OCI-LY7 (cell line): ENCODE results near the gene ABHD12B. TPM values are rescaled to one million over a fixed set of nuclear protein-coding genes. Genes with fewer than 3 reads are reported as not detected.
A peak's percentile ranks its signal among the peaks of the same experiment; 100 is the strongest.

Source experiments
- Bru-seq: library from RNA; stranded (reverse); fragments of 400-500 nt; gene quantifications from one replicate; lab custom pipeline; 2021; lab: Mats Ljungman, UMichigan
- BruChase-seq, 2 experiments: library from RNA; stranded (reverse); fragments of 400-500 nt; gene quantifications; one replicate each; lab custom pipeline; 2021; lab: Mats Ljungman, UMichigan
- BruUV-seq: library from RNA; stranded (reverse); fragments of 400-500 nt; replicated peaks from 2 replicates; lab custom pipeline; 2021; lab: Mats Ljungman, UMichigan
- CTCF ChIA-PET: fragments of 300-600 bp; sonication (Branson Sonifier 250); formaldehyde crosslinking; loops from one replicate; lab custom pipeline; 2022; ENCODE audit warnings: antibody characterized with exemption; ENCODE audit not compliant: unreplicated experiment; lab: Charles Lee
- POLR2A ChIA-PET: fragments of 300-600 bp; sonication (Branson Sonifier 250); formaldehyde crosslinking; loops from one replicate; lab custom pipeline; 2022; ENCODE audit warnings: antibody characterized with exemption; lab: Charles Lee
- DNase-seq: peaks from one replicate; pipeline ENCODE4 v3.0.0-alpha.2; 2015; ENCODE audit warnings: low spot score
- H2AFZ ChIP-seq: fragments of 200-600 bp; sonication (generic), shearing (Covaris generic); 2 replicates; pipeline ENCODE4 v1.6.1; 2014; ENCODE audit warnings: mild to moderate bottlenecking, antibody characterized with exemption, low read length, moderate library complexity
- H3K27ac ChIP-seq: fragments of 200-600 bp; sonication (generic); 2 replicates; pipeline ENCODE4 v1.5.1; 2014; ENCODE audit warnings: mixed run types, low read depth, mild to moderate bottlenecking, moderate library complexity, low read length, inconsistent platforms; ENCODE audit not compliant: poor library complexity, severe bottlenecking
- H3K36me3 ChIP-seq: fragments of 200-600 bp; sonication (generic); 2 replicates; pipeline ENCODE4 v1.6.1; 2014; ENCODE audit warnings: mild to moderate bottlenecking, antibody characterized with exemption, low read length, moderate library complexity, mixed read lengths; ENCODE audit not compliant: insufficient read depth
- H3K4me1 ChIP-seq: fragments of 200-600 bp; sonication (generic); 2 replicates; pipeline ENCODE4 v1.5.1; 2014; ENCODE audit warnings: mild to moderate bottlenecking, low read length; ENCODE audit not compliant: insufficient read depth, poor library complexity, severe bottlenecking
- H3K4me2 ChIP-seq: fragments of 200-600 bp; sonication (generic); 2 replicates; pipeline ENCODE4 v1.6.1; 2014; ENCODE audit warnings: mild to moderate bottlenecking, low read length
- H3K4me3 ChIP-seq: fragments of 200-600 bp; sonication (generic); 2 replicates; pipeline ENCODE4 v1.5.1; 2014; ENCODE audit warnings: mild to moderate bottlenecking, low read depth, low read length; ENCODE audit not compliant: poor library complexity, severe bottlenecking
- H3K79me2 ChIP-seq: fragments of 200-600 bp; sonication (generic); 2 replicates; pipeline ENCODE4 v1.6.1; 2016; ENCODE audit warnings: low read depth, mild to moderate bottlenecking, low read length, moderate library complexity, mixed read lengths; ENCODE audit not compliant: insufficient read depth
- H3K9me2 ChIP-seq: fragments of 200-600 bp; sonication (generic); 2 replicates; pipeline ENCODE4 v1.6.1; 2016; ENCODE audit warnings: mild to moderate bottlenecking, low read length, mixed read lengths; ENCODE audit not compliant: insufficient read depth
- H3K9me3 ChIP-seq: fragments of 200-600 bp; sonication (generic); 2 replicates; pipeline ENCODE4 v1.6.1; 2014; ENCODE audit warnings: mild to moderate bottlenecking, mixed run types, low read length, mixed read lengths
- H4K20me1 ChIP-seq: fragments of 200-600 bp; sonication (generic); 2 replicates; pipeline ENCODE4 v1.6.1; 2014; ENCODE audit warnings: mild to moderate bottlenecking, antibody characterized with exemption, low read length, moderate library complexity, mixed read lengths; ENCODE audit not compliant: insufficient read depth
- EZH2phosphoT487 ChIP-seq: fragments of 200-600 bp; sonication (generic); IDR thresholded peaks from 2 replicates; pipeline ENCODE4 v1.6.1; 2018; ENCODE audit warnings: low read depth, borderline replicate concordance, mild to moderate bottlenecking, mixed run types, antibody characterized with exemption, low read length, moderate library complexity, mixed read lengths
- intact Hi-C: fragments of 100-400 bp; cut with micrococcal nuclease; formaldehyde crosslinking; loops from one replicate; pipeline ENCODE4 v1.10.0; 2022; ENCODE audit not compliant: unreplicated experiment
- long read RNA-seq: library from polyadenylated mRNA; stranded (forward); transcript quantifications from one replicate; pipeline ENCODE4 v2.0.0, GENCODE V29; 2022
- total RNA-seq, 2 experiments: library from RNA; depleted of rRNA in 1 of 2; stranded (reverse); fragments of >200 nt in 1 of 2; shearing (Covaris generic) in 1 of 2; gene quantifications; 2 replicates each; pipeline ENCODE4 v1.2.3, GENCODE V29; 2014 to 2022
- TF ChIP-seq, protein P1 (sequence below): fragments of 200-600 bp; sonication (generic); conservative IDR thresholded peaks from 2 replicates; pipeline ENCODE4 v1.5.1; 2014; ENCODE audit warnings: mild to moderate bottlenecking, antibody characterized with exemption, low read length, moderate library complexity, mixed read lengths

Gene ABHD12B, protein sequence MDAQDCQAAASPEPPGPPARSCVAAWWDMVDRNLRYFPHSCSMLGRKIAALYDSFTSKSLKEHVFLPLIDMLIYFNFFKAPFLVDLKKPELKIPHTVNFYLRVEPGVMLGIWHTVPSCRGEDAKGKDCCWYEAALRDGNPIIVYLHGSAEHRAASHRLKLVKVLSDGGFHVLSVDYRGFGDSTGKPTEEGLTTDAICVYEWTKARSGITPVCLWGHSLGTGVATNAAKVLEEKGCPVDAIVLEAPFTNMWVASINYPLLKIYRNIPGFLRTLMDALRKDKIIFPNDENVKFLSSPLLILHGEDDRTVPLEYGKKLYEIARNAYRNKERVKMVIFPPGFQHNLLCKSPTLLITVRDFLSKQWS
- total RNA-seq (2014; rRNA removed; shearing (Covaris generic)), result 9.0 and 10.7 TPM in 2 replicates
- 6.8 and 13.1 TPM in 2 replicates for total RNA-seq (2022)
- percentile 54 among the genes with signal in this experiment for Bru-seq, nascent RNA
- percentile 51 among the genes with signal in this experiment for BruChase-seq, experiment 1, labeled RNA remaining after a 6-hour chase
- BruChase-seq, experiment 2, labeled RNA remaining after a 2-hour chase, result percentile 59 among the genes with signal in this experiment
- long read RNA-seq, partial matches to known transcripts, result 2 of 15 reads
- long read RNA-seq, other reads (novel, unspliced or antisense), result 8 of 15 reads

DNA sequence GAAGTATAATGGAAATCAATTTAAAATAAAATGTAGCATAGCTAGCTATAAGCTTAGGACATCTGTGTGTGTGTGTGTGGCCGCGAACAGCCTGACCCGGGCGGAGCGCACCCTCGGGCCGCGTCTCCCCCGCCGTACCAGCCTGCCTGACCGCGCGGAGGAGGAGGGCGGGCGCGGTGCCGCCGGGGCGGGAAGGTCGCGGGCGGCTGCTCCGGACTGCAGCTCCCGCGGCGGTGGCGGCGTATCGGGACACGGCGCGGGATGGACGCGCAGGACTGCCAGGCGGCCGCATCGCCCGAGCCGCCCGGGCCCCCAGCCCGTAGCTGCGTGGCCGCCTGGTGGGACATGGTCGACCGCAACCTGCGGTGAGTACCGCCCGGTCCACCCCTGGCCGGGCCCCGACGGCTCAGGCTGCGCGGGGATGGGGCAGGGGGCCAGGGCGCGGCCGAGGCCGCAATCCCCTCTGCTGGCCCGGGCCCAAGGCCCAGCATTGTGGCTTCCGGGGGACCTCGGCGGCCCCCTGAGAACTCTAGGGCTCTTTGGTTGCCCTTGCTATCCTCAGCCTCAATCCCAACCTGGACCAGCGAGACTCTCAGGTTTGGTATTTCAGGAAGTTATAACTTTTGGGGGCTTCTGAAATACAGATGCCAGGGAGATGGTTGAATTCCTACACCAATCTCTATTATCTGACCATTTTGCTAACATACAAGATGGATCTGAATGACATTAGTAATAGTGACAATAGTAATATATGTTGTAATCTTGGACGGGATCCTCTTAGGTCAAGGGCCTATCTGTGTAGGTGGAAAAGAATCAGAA is at the start of gene ABHD12B:
ABHD12B (plus strand) TSS at position 140 of the 819 bp plus-strand sequence; CDS start at position 262, 122 bp downstream.
- no peak for TF ChIP-seq EZH2phosphoT487
- TF ChIP-seq, protein P1, sequence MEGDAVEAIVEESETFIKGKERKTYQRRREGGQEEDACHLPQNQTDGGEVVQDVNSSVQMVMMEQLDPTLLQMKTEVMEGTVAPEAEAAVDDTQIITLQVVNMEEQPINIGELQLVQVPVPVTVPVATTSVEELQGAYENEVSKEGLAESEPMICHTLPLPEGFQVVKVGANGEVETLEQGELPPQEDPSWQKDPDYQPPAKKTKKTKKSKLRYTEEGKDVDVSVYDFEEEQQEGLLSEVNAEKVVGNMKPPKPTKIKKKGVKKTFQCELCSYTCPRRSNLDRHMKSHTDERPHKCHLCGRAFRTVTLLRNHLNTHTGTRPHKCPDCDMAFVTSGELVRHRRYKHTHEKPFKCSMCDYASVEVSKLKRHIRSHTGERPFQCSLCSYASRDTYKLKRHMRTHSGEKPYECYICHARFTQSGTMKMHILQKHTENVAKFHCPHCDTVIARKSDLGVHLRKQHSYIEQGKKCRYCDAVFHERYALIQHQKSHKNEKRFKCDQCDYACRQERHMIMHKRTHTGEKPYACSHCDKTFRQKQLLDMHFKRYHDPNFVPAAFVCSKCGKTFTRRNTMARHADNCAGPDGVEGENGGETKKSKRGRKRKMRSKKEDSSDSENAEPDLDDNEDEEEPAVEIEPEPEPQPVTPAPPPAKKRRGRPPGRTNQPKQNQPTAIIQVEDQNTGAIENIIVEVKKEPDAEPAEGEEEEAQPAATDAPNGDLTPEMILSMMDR, result no peak
- peaks cover 57% of the 10 kb centered on the region for H3K4me1 ChIP-seq
- ChIA-PET CTCF (no interaction called here), POLR2A (interaction anchor here (3.7 kb wide), 1 partner anchor 12 kb away, joined by 20 read pairs; no protein-coding TSS in a partner anchor)
- no TSS peak for BruUV-seq
- H3K36me3 ChIP-seq, result no peaks in the 10 kb centered on the region
- peak within 1 kb of the TSS; percentile 48 for H3K4me2 ChIP-seq
- H3K79me2 ChIP-seq, result peaks cover 8% of the 10 kb centered on the region; the same call in 1 of the 2 replicates
- H3K9me3 ChIP-seq, result no peaks in the 10 kb centered on the region
- H4K20me1 ChIP-seq, result no peaks in the 10 kb centered on the region
- intact Hi-C loops, result no loop called here
- H3K4me3 ChIP-seq, result peak within 1 kb of the TSS; percentile 63
- peak within 1 kb of the TSS; percentile 95 for H3K27ac ChIP-seq
- no peak for DNase-seq
- H3K9me2 ChIP-seq, result no peaks in the 10 kb centered on the region
- H2AFZ ChIP-seq, result peak within 1 kb of the TSS; percentile 63; the same call in 1 of the 2 replicates

DNA sequence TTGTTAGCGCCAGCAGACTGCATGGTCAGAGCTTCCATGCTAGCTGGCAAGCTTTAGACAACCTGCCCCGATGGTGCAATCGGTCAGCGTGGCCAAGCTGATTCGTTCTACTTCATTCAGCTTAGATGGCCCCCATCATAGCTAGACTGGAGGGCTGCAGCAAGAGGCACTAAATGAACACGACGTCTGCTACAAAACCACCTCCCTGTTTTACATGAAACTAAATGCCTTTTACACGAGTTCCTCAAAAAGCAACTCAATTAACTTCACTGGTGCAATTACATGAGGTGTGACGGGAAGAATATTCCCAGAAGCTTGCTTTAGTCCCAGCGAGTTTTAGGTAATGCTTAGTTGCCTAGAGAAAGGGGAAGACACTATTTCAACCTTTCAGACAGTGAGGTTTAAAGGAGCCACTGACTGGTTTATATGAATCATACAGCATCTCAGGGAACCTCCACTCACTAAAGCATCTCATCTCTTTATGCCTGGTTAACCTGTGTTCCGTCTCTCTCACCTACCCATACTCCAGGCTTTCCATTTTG is 49.3 kb upstream of the ABHD12B start:
- intact Hi-C loops, result loop anchor here (10.0 kb wide), 1 partner anchor 1228 kb away; the partner anchor contains the start of gene LRR1
- POLR2A ChIA-PET, result interaction anchor here (0.7 to 18.3 kb wide), 10 partner anchors 12 to 1229 kb away, joined by 3 to 404 read pairs (median 4); no protein-coding TSS in a partner anchor

More for the DNA sequence above, 49.3 kb upstream of the ABHD12B start:
- no TSS peak for BruUV-seq
- Histone ChIP-seq H3K4me2 (peak overlapping the region; percentile 94), H3K27ac (peak overlapping the region; percentile 80), H3K4me3 (peak overlapping the region; percentile 62), H3K9me3 (no peaks in the 10 kb centered on the region), H3K36me3 (peaks cover 57% of the 10 kb centered on the region), H3K4me1 (peaks cover 71% of the 10 kb centered on the region), H2AFZ (no peak overlapping the region; the same call in 1 of the 2 replicates), H3K79me2 (peaks cover 94% of the 10 kb centered on the region), H4K20me1 (peaks cover 23% of the 10 kb centered on the region; the same call in 1 of the 2 replicates), H3K9me2 (no peaks in the 10 kb centered on the region)
- CTCF ChIA-PET, result interaction anchor here (0.8 to 3.7 kb wide), 4 partner anchors 29 to 46 kb away, joined by 3 to 24 read pairs (median 3); no protein-coding TSS in a partner anchor
- no peak for TF ChIP-seq EZH2phosphoT487
- TF ChIP-seq, protein P1, result no peak
- DNase-seq, result peak; percentile 47
